Chondrocyte (in vitro differentiated cells): ENCODE data around the gene IBA57. TPM values are rescaled to one million over a fixed set of nuclear protein-coding genes. Genes with fewer than 3 reads are reported as not detected.

Source experiments
- DNase-seq: peaks from one replicate; pipeline ENCODE4 v3.0.0; 2021; ENCODE audit warnings: mixed read lengths, low spot score
- H3K27ac Mint-ChIP-seq: one replicate; pipeline ENCODE4 v1.8.0; 2021; ENCODE audit warnings: mild to moderate bottlenecking, moderate library complexity, mixed read lengths; ENCODE audit not compliant: unreplicated experiment
- H3K27me3 Mint-ChIP-seq: 2 replicates; pipeline ENCODE4 v1.8.0; 2021; ENCODE audit warnings: low read depth, mixed read lengths
- H3K36me3 Mint-ChIP-seq: 2 replicates; pipeline ENCODE4 v1.8.0; 2021; ENCODE audit warnings: low read depth, mixed read lengths
- H3K4me1 Mint-ChIP-seq: 2 replicates; pipeline ENCODE4 v1.8.0; 2021; ENCODE audit warnings: low read depth, mild to moderate bottlenecking, mixed read lengths
- H3K4me3 Mint-ChIP-seq: one replicate; pipeline ENCODE4 v1.8.0; 2021; ENCODE audit warnings: mild to moderate bottlenecking, moderate library complexity, mixed read lengths; ENCODE audit not compliant: unreplicated experiment
- H3K9me3 Mint-ChIP-seq: 2 replicates; pipeline ENCODE4 v1.8.0; 2021; ENCODE audit warnings: low read depth, mixed read lengths
- CTCF ChIP-seq: fragments of 200-600 bp; sonication (generic); IDR thresholded peaks from 2 replicates; pipeline ENCODE4 v1.5.0; 2021; ENCODE audit warnings: antibody characterized with exemption, mild to moderate bottlenecking, moderate library complexity
- total RNA-seq: library from RNA; stranded (reverse); gene quantifications from 3 replicates; pipeline ENCODE4 v1.2.1, GENCODE V29; 2021

Gene IBA57
- total RNA-seq, 1 donor from 2014 or later: 5.2 TPM

- peak overlapping the region; percentile 91 for H3K4me3 Mint-ChIP-seq
- TF ChIP-seq CTCF: no peak
- H3K36me3 Mint-ChIP-seq: no peaks in the 10 kb centered on the region
- H3K27me3 Mint-ChIP-seq: no peaks in the 10 kb centered on the region
- DNase-seq: peak; percentile 88
- H3K9me3 Mint-ChIP-seq: no peaks in the 10 kb centered on the region
- H3K27ac Mint-ChIP-seq: no peak overlapping the region
- H3K4me1 Mint-ChIP-seq: peaks cover 32% of the 10 kb centered on the region
Measured at GRCh38 chr1:228142155-228142691, 23.4 kb upstream of the IBA57 start.

GRCh38 chr1:228142701-228143136 is 22.9 kb upstream of the IBA57 start:
- no peaks in the 10 kb centered on the region for H3K9me3 Mint-ChIP-seq
- peak overlapping the region; percentile 91 for H3K4me3 Mint-ChIP-seq
- H3K27ac Mint-ChIP-seq: peak overlapping the region; percentile 17
- no peaks in the 10 kb centered on the region for H3K36me3 Mint-ChIP-seq
- H3K4me1 Mint-ChIP-seq: peaks cover 32% of the 10 kb centered on the region
- no peak for TF ChIP-seq CTCF
- peak; percentile 79 for DNase-seq
- H3K27me3 Mint-ChIP-seq: no peaks in the 10 kb centered on the region

- Mint-ChIP-seq H3K9me3 (no peaks in the 10 kb centered on the region), H3K36me3 (no peaks in the 10 kb centered on the region), H3K4me1 (peaks cover 32% of the 10 kb centered on the region), H3K27ac (no peak overlapping the region), H3K27me3 (no peaks in the 10 kb centered on the region), H3K4me3 (no peak overlapping the region)
- peak; percentile 72 for DNase-seq
- TF ChIP-seq CTCF: no peak
Measured at GRCh38 chr1:228143480-228144192, 22.0 kb upstream of the IBA57 start.

- Mint-ChIP-seq H3K27ac (no peak overlapping the region), H3K4me3 (no peak overlapping the region), H3K36me3 (no peaks in the 10 kb centered on the region), H3K27me3 (no peaks in the 10 kb centered on the region), H3K4me1 (peaks cover 32% of the 10 kb centered on the region), H3K9me3 (no peaks in the 10 kb centered on the region)
- peak; percentile 77 for DNase-seq
- no peak for TF ChIP-seq CTCF
Measured at GRCh38 chr1:228144193-228144992, 21.2 kb upstream of the IBA57 start.

- Mint-ChIP-seq H3K36me3 (no peaks in the 10 kb centered on the region), H3K9me3 (no peaks in the 10 kb centered on the region), H3K4me1 (peaks cover 32% of the 10 kb centered on the region), H3K27ac (no peak overlapping the region), H3K27me3 (no peaks in the 10 kb centered on the region), H3K4me3 (no peak overlapping the region)
- DNase-seq: no peak
- no peak for TF ChIP-seq CTCF
Measured at GRCh38 chr1:228144993-228145343, 20.6 kb upstream of the IBA57 start.
